NCI-H2029 (cell line): Measurements from ENCODE around the gene GRB2.
A peak's percentile ranks its signal among the peaks of the same experiment; 100 is the strongest.
"Not testable (repeated sequence)": the region's sequence is repeated elsewhere in the genome, so short reads cannot be mapped to it uniquely, and the experiment has no call there.

ENCODE experiments used
- DNase-seq: peaks from one replicate; lab custom pipeline; 2025; lab: John Stamatoyannopoulos, UW

Gene GRB2

GRCh38 chr17:75405365-75406221, at the start of gene GRB2:
GRB2 (minus strand) TSS chr17:75405678; CDS start chr17:75393628, 12,050 bp downstream.
- peak; percentile 92 for DNase-seq

- not testable (repeated sequence) for DNase-seq
Observed at GRCh38 chr17:75454672-75455071, 49.2 kb upstream of the GRB2 start.

- DNase-seq: no peak
Observed at GRCh38 chr17:75454193-75454592, 48.7 kb upstream of the GRB2 start.

GRCh38 chr17:75450270-75450669, 44.8 kb upstream of the GRB2 start:
- no peak for DNase-seq

- no peak for DNase-seq
Observed at GRCh38 chr17:75447951-75448856, 42.7 kb upstream of the GRB2 start.

GRCh38 chr17:75445896-75446295, 40.4 kb upstream of the GRB2 start:
- not testable (repeated sequence) for DNase-seq

- DNase-seq: no peak
Observed at GRCh38 chr17:75445296-75445695, 39.8 kb upstream of the GRB2 start.

GRCh38 chr17:75442168-75443103, 37.0 kb upstream of the GRB2 start:
- DNase-seq: no peak

GRCh38 chr17:75440738-75441448, 35.4 kb upstream of the GRB2 start:
- DNase-seq: no peak

- DNase-seq: peak; percentile 87
Observed at GRCh38 chr17:75439287-75439686, 33.8 kb upstream of the GRB2 start.

GRCh38 chr17:75437404-75437803, 31.9 kb upstream of the GRB2 start:
- DNase-seq: not testable (repeated sequence)

GRCh38 chr17:75434433-75434832, 29.0 kb upstream of the GRB2 start:
- not testable (repeated sequence) for DNase-seq

- DNase-seq: no peak
Observed at GRCh38 chr17:75433218-75433783, 27.8 kb upstream of the GRB2 start.

- DNase-seq: no peak
Observed at GRCh38 chr17:75430159-75430974, 24.9 kb upstream of the GRB2 start.

- DNase-seq: no peak
Observed at GRCh38 chr17:75428543-75429469, 23.3 kb upstream of the GRB2 start.

GRCh38 chr17:75418531-75418930, 13.1 kb upstream of the GRB2 start:
- no peak for DNase-seq

- DNase-seq: no peak
Observed at GRCh38 chr17:75417054-75417580, 11.6 kb upstream of the GRB2 start.

- DNase-seq: no peak
Observed at GRCh38 chr17:75416006-75416405, 10.5 kb upstream of the GRB2 start.
